NCI-H226 (cell line): Measurements from ENCODE around the gene DLD.
A peak's percentile ranks its signal among the peaks of the same experiment; 100 is the strongest.
"Not testable (repeated sequence)": the region's sequence is repeated elsewhere in the genome, so short reads cannot be mapped to it uniquely, and the experiment has no call there.

Experiments
- DNase-seq: peaks from one replicate; pipeline ENCODE4 v3.0.0-alpha.2; 2015

The DLD gene

GRCh38 chr7:107917763-107918651 lies 27.0 kb downstream of the DLD start:
- no peak for DNase-seq

GRCh38 chr7:107918948-107919347 lies 28.0 kb downstream of the DLD start:
- no peak for DNase-seq

- no peak for DNase-seq
Observed at GRCh38 chr7:107920048-107920772, 29.2 kb downstream of the DLD start.

- not testable (repeated sequence) for DNase-seq
Observed at GRCh38 chr7:107921826-107922225, 30.8 kb downstream of the DLD start.

- DNase-seq, result no peak
Observed at GRCh38 chr7:107922886-107923285, 31.9 kb downstream of the DLD start.

GRCh38 chr7:107924841-107925504 lies 34.0 kb downstream of the DLD start:
- DNase-seq, result no peak

- no peak for DNase-seq
Observed at GRCh38 chr7:107926481-107926880, 35.5 kb downstream of the DLD start.

GRCh38 chr7:107931740-107932515 lies 40.9 kb downstream of the DLD start:
- DNase-seq, result no peak

- DNase-seq, result no peak
Observed at GRCh38 chr7:107932805-107933204, 41.8 kb downstream of the DLD start.

GRCh38 chr7:107933386-107934013 lies 42.5 kb downstream of the DLD start:
- DNase-seq, result no peak

- no peak for DNase-seq
Observed at GRCh38 chr7:107934991-107935770, 44.2 kb downstream of the DLD start.

GRCh38 chr7:107936312-107936711 lies 45.3 kb downstream of the DLD start:
- no peak for DNase-seq

- DNase-seq, result no peak
Observed at GRCh38 chr7:107937531-107937930, 46.5 kb downstream of the DLD start.

GRCh38 chr7:107938456-107939250 lies 47.7 kb downstream of the DLD start:
- DNase-seq, result no peak

GRCh38 chr7:107939573-107940489 lies 48.8 kb downstream of the DLD start:
- DNase-seq, result peak; percentile 12

GRCh38 chr7:107940951-107941350 lies 50.0 kb downstream of the DLD start:
- no peak for DNase-seq

GRCh38 chr7:107943018-107943417 lies 52.0 kb downstream of the DLD start:
- no peak for DNase-seq

- DNase-seq, result no peak
Observed at GRCh38 chr7:107944411-107945169, 53.6 kb downstream of the DLD start.

GRCh38 chr7:107945332-107945731 lies 54.3 kb downstream of the DLD start:
- no peak for DNase-seq
